HG02884 (cell line): ENCODE measurements around the gene TEKTIP1.
"Not testable (repeated sequence)": the region's sequence is repeated elsewhere in the genome, so short reads cannot be mapped to it uniquely, and the experiment has no call there.

ENCODE experiments used
- ATAC-seq: cut with Tn5 transposase; IDR thresholded peaks from one replicate; pipeline ENCODE4 v1.9.1; 2021; ENCODE audit warnings: mild to moderate bottlenecking, moderate library complexity; ENCODE audit not compliant: unreplicated experiment

Gene TEKTIP1

GRCh38 chr19:3522421-3523360, 16.3 kb upstream of the TEKTIP1 start:
- no peak for ATAC-seq

GRCh38 chr19:3523361-3524077, 15.5 kb upstream of the TEKTIP1 start:
- no peak for ATAC-seq

DNA sequence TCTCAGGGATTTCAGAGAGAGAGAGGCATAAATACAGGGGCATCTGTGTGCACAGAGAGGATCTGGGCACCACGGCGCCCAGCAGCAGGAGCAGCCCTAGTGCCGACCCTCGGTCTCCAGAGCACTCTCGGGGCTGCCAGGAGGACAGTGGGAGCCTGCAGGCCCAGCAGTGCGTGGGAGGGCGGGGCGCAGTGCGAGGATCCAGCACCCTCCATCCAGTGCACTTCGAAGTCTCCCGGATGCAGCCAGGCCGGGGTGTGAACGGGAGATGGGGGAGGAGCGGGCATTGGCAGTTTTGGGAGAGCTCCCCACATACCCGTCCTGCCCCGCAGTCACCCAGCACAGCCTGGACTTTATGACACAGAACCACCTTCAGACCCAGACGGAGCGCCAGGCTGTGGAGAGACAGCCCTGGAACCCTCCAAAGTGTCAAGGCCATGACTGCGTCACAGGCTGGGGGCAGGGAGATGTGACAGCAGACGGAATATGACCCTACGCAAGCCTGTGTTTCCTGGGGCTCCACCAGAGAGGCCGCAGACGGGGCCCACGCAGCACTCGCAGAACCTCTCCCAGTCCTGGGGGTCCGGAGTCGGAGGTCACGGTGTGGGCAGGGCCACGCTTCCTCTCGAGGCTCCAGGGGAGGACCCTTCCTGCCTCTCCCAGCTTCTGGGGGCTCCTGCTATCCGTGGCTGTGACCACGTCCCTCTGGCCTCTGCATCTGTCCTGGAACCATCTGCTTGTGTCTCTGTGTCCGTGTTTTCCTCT, 14.7 kb upstream of the TEKTIP1 start:
- no peak for ATAC-seq

DNA sequence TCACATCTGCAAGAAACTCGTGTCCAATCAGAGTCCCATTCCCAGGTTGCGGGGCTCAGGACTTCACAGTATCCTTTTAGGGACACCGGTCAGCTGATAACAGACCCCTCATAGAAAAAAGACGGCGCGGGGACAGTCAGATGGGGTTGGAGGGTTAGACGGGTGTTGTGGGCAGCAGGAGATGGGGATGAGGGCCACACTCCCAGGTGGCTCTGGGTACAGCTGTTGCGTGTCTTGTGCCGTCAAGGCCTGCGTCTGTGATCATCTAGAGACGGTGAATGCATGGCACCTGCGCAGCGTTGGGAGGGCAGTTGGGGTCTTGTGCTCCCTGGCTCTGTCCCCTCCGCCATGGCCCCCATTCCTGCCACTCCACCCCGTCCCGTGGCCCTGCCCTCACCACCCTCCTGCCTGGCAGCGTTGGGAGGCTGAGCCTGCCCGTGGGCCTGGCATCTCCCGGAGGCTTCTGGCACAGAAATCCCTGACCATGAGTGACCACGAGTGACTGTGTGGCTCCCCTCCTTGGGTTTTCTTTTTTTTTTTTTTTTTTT, 14.0 kb upstream of the TEKTIP1 start:
- no peak for ATAC-seq

- no peak for ATAC-seq
Observed at GRCh38 chr19:3526507-3527237, 12.3 kb upstream of the TEKTIP1 start.

DNA sequence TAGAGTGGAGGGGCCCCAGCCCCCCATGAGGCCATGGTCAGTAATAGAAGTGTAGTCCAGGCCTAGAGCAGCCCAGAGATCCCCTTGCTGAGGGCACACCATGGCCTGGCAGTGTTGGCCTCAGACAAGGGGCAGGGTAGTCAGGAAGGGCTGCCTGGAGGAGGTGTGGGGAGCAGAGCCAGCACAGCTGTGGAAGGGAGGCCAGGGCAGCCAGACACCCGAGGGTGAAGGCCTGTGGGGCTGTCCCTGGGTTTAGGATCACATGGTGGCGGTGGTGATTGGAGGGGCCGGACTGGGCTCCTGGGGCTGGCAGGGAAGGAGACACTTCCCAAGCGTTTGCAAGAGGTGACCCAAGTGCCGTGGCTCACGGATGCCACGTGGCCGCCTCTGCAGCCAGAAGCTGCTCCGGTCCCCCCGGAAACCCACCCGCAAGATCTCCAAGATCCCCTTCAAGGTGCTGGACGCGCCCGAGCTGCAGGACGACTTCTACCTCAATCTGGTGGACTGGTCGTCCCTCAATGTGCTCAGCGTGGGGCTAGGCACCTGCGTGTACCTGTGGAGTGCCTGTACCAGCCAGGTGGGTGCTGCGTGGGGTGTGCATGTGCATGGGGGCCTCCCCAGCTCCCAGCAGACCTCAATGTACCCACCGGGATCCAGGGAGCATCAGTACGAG, 11.6 kb upstream of the TEKTIP1 start:
- ATAC-seq = no peak

DNA sequence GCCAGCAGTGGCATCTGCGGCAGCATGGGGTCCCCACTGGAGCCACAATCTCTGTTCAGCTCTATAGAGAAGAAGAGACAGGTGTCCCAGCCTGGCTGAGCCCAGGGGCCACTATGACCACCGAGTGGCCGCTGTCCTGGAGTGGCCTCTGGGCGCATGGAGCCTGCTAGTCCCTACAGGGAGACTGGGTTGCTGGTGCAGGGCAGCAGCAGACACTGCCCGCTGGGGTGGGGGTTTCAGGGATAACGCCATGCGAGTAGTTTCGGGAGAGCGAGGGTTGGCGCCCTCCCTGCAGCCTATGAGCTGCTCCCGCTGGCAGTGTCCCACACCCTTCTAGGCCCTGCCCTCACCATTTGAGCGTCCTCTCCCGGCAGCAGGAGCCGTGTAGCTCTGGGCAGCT, 10.9 kb upstream of the TEKTIP1 start:
- ATAC-seq = no peak

DNA sequence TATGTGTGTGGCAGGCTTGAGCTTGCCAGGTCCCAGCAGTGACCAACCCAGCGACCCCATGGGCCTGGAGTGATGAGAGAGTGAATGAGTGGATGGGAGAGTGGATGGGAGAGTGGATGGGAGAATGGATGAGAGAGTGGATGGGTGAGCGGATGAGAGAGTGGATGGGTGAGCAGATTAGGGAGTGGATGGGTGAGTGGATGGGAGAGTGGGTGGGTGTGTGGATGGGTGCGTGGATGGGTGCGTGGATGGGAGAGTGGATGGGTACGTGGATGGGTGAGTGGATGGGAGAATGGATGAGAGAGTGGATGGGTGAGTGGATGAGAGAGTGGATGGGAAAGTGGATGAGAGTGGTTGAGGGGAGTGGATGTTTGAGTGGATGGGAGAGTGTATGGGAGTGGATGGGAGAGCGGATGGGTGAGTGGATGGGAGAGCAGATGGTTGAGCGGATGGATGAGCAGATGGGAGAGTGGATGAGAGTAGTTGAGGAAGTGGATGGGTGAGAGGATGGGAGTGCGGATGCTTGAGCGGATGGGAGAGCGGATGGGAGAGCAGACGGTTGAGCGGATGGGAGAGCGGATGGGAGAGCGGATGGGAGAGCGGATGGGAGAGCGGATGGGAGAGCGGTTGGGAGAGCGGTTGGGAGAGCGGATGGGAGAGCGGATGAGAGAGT, 10.3 kb upstream of the TEKTIP1 start:
- no peak for ATAC-seq

- not testable (repeated sequence) for ATAC-seq
Observed at GRCh38 chr19:3529299-3529698, 9.7 kb upstream of the TEKTIP1 start.

GRCh38 chr19:3530389-3530788, 8.6 kb upstream of the TEKTIP1 start:
- ATAC-seq = no peak

GRCh38 chr19:3531716-3532115, 7.3 kb upstream of the TEKTIP1 start:
- no peak for ATAC-seq

DNA sequence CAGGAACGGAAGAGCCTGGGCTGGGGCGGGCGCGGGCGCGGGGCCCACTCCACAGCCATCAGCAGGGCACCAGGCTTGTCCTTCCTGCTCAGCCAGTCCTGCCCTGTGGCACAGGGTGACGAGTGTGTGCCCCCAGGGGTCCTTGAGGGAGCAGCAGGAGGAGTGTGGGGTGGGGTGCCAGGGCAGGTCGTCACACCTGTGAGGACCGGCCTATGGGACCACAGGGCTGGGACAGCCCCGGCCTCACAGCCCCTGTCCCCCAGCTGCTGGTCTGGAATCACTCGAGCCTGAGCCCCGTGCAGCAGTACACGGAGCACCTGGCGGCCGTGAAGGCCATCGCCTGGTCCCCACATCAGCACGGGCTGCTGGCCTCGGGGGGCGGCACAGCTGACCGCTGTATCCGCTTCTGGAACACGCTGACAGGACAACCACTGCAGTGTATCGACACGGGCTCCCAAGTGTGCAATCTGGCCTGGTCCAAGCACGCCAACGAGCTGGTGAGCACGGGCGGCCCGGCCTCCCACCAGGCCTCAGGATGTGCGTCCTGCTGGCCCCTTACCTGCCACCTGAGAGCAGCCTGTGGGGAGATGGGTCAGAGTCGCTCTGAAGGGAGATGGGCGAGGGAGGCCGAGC, 6.7 kb upstream of the TEKTIP1 start:
- ATAC-seq = no peak

DNA sequence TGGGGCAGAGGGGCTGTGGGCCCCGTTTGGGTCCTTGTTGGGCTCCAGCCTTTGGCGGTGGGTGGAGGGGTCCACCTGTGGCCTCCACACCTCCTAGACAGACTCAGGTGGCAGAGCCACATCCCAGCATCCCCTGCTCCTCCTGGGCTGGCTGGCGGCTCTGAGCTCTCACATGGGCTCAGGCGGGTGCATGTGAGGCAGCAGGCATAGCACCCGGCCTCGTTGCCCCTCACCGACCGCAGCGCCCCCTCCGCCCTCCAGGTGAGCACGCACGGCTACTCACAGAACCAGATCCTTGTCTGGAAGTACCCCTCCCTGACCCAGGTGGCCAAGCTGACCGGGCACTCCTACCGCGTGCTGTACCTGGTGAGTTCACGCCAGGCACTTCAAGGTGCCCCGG, 5.9 kb upstream of the TEKTIP1 start:
- ATAC-seq = no peak

DNA sequence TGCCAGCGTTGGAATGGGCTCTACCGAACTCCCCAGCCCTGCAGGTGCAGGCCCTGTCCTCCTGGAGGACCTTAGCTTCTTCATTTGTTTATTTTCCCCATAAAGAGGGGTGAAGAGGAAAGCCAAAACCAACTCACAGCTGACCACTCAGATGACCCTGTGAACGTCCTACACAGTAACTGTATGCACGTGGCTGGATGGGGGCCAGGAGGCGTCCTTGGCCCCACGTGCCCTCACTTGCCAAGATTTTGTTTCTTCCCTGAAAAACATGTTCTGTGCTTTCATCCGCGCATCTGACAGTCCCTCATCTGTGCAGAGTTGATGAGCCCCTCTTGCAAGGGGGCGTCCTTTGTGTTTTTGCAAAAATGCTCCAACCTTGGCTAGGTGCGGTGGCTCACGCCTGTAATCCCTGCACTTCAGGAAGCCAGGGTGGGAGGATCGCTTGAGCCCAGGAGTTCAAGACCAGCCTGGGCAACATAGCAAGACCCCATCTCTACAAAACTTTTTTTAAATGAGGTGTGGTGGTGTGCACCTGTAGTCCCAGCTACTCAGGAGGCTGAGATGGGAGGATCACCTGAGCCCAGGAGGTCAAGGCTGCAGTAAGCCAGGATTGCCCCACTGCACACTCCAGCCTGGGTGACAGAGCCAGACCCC, 5.3 kb upstream of the TEKTIP1 start:
- ATAC-seq = no peak

DNA sequence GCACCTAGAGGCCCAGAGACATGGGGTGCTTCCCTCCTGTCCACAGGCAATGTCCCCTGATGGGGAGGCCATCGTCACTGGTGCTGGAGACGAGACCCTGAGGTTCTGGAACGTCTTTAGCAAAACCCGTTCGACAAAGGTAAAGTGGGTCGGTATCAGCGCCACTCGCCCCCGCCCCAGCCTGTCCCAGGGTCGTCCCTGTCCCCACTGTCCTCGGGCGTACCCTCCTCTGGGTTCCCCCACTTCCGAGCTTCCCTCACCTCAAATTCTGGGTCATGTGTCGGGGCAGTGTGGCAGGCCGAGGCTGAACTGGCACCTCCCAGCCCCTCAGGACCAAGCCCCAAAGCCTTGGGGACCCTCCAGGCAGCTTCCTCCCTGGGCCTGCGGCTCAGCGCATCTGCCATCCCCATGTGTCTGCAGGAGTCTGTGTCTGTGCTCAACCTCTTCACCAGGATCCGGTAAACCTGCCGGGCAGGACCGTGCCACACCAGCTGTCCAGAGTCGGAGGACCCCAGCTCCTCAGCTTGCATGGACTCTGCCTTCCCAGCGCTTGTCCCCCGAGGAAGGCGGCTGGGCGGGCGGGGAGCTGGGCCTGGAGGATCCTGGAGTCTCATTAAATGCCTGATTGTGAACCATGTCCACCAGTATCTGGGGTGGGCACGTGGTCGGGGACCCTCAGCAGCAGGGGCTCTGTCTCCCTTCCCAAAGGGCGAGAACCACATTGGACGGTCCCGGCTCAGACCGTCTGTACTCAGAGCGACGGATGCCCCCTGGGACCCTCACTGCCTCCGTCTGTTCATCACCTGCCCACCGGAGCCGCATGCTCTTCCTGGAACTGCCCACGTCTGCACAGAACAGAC, 4.4 kb upstream of the TEKTIP1 start:
- no peak for ATAC-seq

DNA sequence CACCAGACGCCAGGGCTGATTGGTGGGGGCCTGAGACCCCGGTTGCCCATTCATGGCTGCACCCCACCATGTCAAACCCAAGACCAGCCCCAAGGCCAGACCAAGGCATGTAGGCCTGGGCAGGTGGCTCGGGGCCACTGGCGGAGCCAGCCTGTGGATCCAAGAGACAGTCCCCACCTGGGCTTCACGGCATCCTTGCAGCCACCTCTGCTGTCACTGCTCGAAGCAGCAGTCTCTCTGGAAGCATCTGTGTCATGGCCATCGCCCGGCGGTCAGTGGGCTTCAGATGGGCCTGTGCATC, 3.8 kb upstream of the TEKTIP1 start:
- no peak for ATAC-seq

DNA sequence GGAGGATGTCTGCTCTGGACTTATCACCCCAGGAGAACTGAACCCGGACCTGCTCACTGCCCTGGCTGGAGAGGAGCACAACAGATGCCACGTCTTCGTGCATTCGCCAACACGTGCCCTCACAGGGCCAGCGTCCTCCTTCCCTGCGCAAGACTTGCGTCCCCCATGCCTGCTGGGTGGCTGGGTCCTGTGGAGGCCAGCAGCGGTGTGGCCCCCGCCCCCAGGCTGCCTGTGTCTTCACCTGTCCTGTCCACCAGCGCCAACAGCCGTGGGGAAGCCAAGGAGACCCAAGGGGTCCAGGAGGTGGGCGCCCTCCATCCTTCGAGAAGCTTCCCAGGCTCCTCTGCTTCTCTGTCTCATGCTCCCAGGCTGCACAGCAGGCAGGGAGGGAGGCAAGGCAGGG, 3.4 kb upstream of the TEKTIP1 start:
- no peak for ATAC-seq

DNA sequence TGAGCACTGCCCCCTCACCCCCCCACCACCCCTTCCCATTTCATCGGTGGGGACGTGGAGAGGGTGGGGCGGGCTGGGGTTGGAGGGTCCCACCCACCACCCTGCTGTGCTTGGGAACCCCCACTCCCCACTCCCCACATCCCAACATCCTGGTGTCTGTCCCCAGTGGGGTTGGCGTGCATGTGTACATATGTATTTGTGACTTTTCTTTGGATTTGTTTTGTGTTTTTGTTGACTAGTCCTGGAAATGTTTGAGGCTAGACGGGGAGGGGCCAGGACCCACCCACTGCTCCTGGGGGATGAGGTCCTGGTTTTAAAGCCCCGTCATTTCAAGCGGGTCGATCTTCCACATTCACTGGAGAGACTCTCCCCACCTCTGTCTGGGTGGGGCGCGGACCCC, 3.0 kb upstream of the TEKTIP1 start:
- no peak for ATAC-seq
